GM13976 (cell line): ENCODE measurements around the gene IRGQ.
"Not testable (repeated sequence)": the region's sequence is repeated elsewhere in the genome, so short reads cannot be mapped to it uniquely, and the experiment has no call there.

Source experiments
- DNase-seq: peaks from one replicate; pipeline ENCODE4 v3.0.0; 2012; ENCODE audit warnings: low spot score
- CTCF ChIP-seq: IDR thresholded peaks from 2 replicates; pipeline ENCODE4 v1.5.1; 2012; ENCODE audit warnings: borderline replicate concordance, mild to moderate bottlenecking; ENCODE audit not compliant: insufficient read depth; ENCODE audit errors: extremely low read depth, missing control alignments, control extremely low read depth
- in situ Hi-C: fragments of 300-500 bp; cut with MboI; formaldehyde crosslinking; loops from one replicate; pipeline ENCODE4 v1.12.0; 2022; ENCODE audit warnings: low sequenced_read_pairs, mixed read lengths, inconsistent platforms; ENCODE audit not compliant: unreplicated experiment

Gene IRGQ

GRCh38 chr19:43609872-43610271 lies 13.9 kb upstream of the IRGQ start:
- TF ChIP-seq CTCF, result no peak
- DNase-seq, result no peak
- in situ Hi-C loops, result no loop called here

GRCh38 chr19:43607238-43608205 lies 11.6 kb upstream of the IRGQ start:
- DNase-seq, result no peak
- in situ Hi-C loops, result no loop called here
- no peak for TF ChIP-seq CTCF

GRCh38 chr19:43606569-43607229 lies 10.8 kb upstream of the IRGQ start:
- no peak for DNase-seq
- TF ChIP-seq CTCF, result no peak
- in situ Hi-C loops, result no loop called here

- no peak for DNase-seq
- no peak for TF ChIP-seq CTCF
- in situ Hi-C loops, result no loop called here
Measured at GRCh38 chr19:43605875-43606568, 10.1 kb upstream of the IRGQ start.

- in situ Hi-C loops, DNase-seq: not testable (repeated sequence)
Measured at GRCh38 chr19:43600326-43600725, 4.4 kb upstream of the IRGQ start.

GRCh38 chr19:43599635-43600295 lies 3.8 kb upstream of the IRGQ start:
- TF ChIP-seq CTCF, result no peak
- in situ Hi-C loops, result no loop called here
- no peak for DNase-seq
